ENCODE measurements around the gene GBF1.

The GBF1 gene

GRCh38 chr10:102394801-102395399 lies 149.6 kb downstream of the GBF1 start:
- peak; percentile 40 for DNase-seq (ENCODE audit: low read depth)
- TF ChIP-seq CTCF (conservative IDR thresholded peaks at IDR 0.05; ENCODE audit: control insufficient read depth, insufficient read depth, low read depth, low read length): no peak
- H3K4me3 ChIP-seq (ENCODE audit: control insufficient read depth, low read depth, low read length): peak overlapping the region; percentile 74

- TF ChIP-seq CTCF (conservative IDR thresholded peaks at IDR 0.05; ENCODE audit: control insufficient read depth, insufficient read depth, low read depth, low read length): no peak
- peak within 1 kb of the TSS; percentile 74 for H3K4me3 ChIP-seq (ENCODE audit: control insufficient read depth, low read depth, low read length)
- DNase-seq (ENCODE audit: low read depth): peak; percentile 76
These were observed 150.3 kb downstream of the GBF1 start, which contains the start of gene NFKB2 for GRCh38 chr10:102395400-102396316. Gene NFKB2 (plus strand): TSS chr10:102395705. CDS start chr10:102395960, 255 bp downstream.

GRCh38 chr10:102396317-102396650 lies 151.0 kb downstream of the GBF1 start:
- H3K4me3 ChIP-seq (ENCODE audit: control insufficient read depth, low read depth, low read length): peak overlapping the region; percentile 74
- DNase-seq (ENCODE audit: low read depth): no peak
- TF ChIP-seq CTCF (conservative IDR thresholded peaks at IDR 0.05; ENCODE audit: control insufficient read depth, insufficient read depth, low read depth, low read length): no peak

GRCh38 chr10:102396730-102397151 lies 151.4 kb downstream of the GBF1 start:
- TF ChIP-seq CTCF (conservative IDR thresholded peaks at IDR 0.05; ENCODE audit: control insufficient read depth, insufficient read depth, low read depth, low read length): no peak
- H3K4me3 ChIP-seq (ENCODE audit: control insufficient read depth, low read depth, low read length): peak overlapping the region; percentile 74

GRCh38 chr10:102397222-102398171 lies 152.2 kb downstream of the GBF1 start:
- no peak for DNase-seq (ENCODE audit: low read depth)

More at GRCh38 chr10:102396730-102397151, 151.4 kb downstream of the GBF1 start:
- DNase-seq (ENCODE audit: low read depth): no peak

More at GRCh38 chr10:102397222-102398171, 152.2 kb downstream of the GBF1 start:
- TF ChIP-seq CTCF (conservative IDR thresholded peaks at IDR 0.05; ENCODE audit: control insufficient read depth, insufficient read depth, low read depth, low read length): no peak
- H3K4me3 ChIP-seq (ENCODE audit: control insufficient read depth, low read depth, low read length): no peak overlapping the region
